HG02938 (cell line): ENCODE measurements around the gene ZCCHC7.
"Not testable (repeated sequence)": the region's sequence is repeated elsewhere in the genome, so short reads cannot be mapped to it uniquely, and the experiment has no call there.

Experiments
- ATAC-seq: cut with Tn5 transposase; IDR thresholded peaks from one replicate; pipeline ENCODE4 v1.9.1; 2021; ENCODE audit warnings: mild to moderate bottlenecking, moderate library complexity; ENCODE audit not compliant: unreplicated experiment

ZCCHC7 gene

GRCh38 chr9:37119907-37120842 lies at the start of gene ZCCHC7:
Gene ZCCHC7, plus strand, starts transcription at chr9:37120574.
- peak; percentile 95 for ATAC-seq

GRCh38 chr9:37074790-37075189 lies 45.6 kb upstream of the ZCCHC7 start:
- peak; percentile 41 for ATAC-seq

- peak; percentile 91 for ATAC-seq
Measured at GRCh38 chr9:37079370-37080164, 40.8 kb upstream of the ZCCHC7 start.

GRCh38 chr9:37080165-37080628 lies 40.2 kb upstream of the ZCCHC7 start:
- ATAC-seq: not testable (repeated sequence)

- ATAC-seq: not testable (repeated sequence)
Measured at GRCh38 chr9:37081507-37081906, 38.9 kb upstream of the ZCCHC7 start.

GRCh38 chr9:37082214-37082765 lies 38.1 kb upstream of the ZCCHC7 start:
- no peak for ATAC-seq

GRCh38 chr9:37083654-37084053 lies 36.7 kb upstream of the ZCCHC7 start:
- ATAC-seq: no peak

- ATAC-seq: no peak
Measured at GRCh38 chr9:37085233-37085632, 35.1 kb upstream of the ZCCHC7 start.

- not testable (repeated sequence) for ATAC-seq
Measured at GRCh38 chr9:37092714-37093295, 27.6 kb upstream of the ZCCHC7 start.

GRCh38 chr9:37094751-37095150 lies 25.6 kb upstream of the ZCCHC7 start:
- ATAC-seq: no peak

GRCh38 chr9:37096628-37097027 lies 23.7 kb upstream of the ZCCHC7 start:
- ATAC-seq: no peak

- no peak for ATAC-seq
Measured at GRCh38 chr9:37097294-37097693, 23.1 kb upstream of the ZCCHC7 start.

GRCh38 chr9:37100327-37100726 lies 20.0 kb upstream of the ZCCHC7 start:
- ATAC-seq: no peak

- no peak for ATAC-seq
Measured at GRCh38 chr9:37100741-37101140, 19.6 kb upstream of the ZCCHC7 start.

GRCh38 chr9:37102486-37102885 lies 17.9 kb upstream of the ZCCHC7 start:
- no peak for ATAC-seq

GRCh38 chr9:37104183-37104889 lies 16.0 kb upstream of the ZCCHC7 start:
- no peak for ATAC-seq

- ATAC-seq: no peak
Measured at GRCh38 chr9:37105234-37105633, 15.1 kb upstream of the ZCCHC7 start.

- ATAC-seq: no peak
Measured at GRCh38 chr9:37107701-37108100, 12.7 kb upstream of the ZCCHC7 start.

GRCh38 chr9:37114442-37114841 lies 5.9 kb upstream of the ZCCHC7 start:
- not testable (repeated sequence) for ATAC-seq

- ATAC-seq: no peak
Measured at GRCh38 chr9:37117956-37118355, 2.4 kb upstream of the ZCCHC7 start.
